ENCODE measurements around the gene DLG5. TPM values are rescaled to one million over a fixed set of nuclear protein-coding genes. Genes with fewer than 3 reads are reported as not detected.

DLG5 gene
- total and polyA plus RNA-seq, 11 donors: 5.2 to 27.1 (median 12.8) TPM

DNA sequence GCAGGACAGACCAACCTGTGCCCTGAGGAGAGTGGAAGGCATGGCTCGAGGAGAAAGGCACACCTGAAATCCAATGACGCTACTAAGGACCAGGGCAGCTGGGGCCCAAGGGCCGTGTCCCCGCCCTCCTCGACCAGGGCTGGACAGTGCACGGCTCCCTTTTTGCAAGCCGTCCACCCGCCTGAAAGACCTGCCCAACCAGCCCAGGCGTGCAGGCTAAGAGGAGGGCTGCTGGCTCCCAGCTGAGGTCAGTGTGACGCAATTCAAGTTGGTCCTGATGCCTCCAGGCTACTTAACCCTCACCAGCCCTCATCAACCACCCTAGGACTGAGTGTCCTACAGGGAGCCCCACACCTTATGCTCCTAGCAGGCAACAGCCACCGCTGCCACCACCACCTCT, 69.3 kb downstream of the DLG5 start:
- peaks cover 0 to 4% (median 0%) of the 10 kb centered on the region in 12 donors for H3K4me1 ChIP-seq
- no peak overlapping the region for H3K4me3 ChIP-seq
- H3K27ac ChIP-seq: no peak overlapping the region
- ATAC-seq (peak in 2 of 4 donors; percentile 7 to 26), DNase-seq (no peak)
- peaks cover 0 to 30% (median 22%) of the 10 kb centered on the region in 9 donors for H3K36me3 ChIP-seq
- intact Hi-C loops (cut with DNase I): no loop called here
- no peaks in the 10 kb centered on the region for H3K9me3 ChIP-seq
- 81 to 96% (median 89%) methylated on average over 6 to 11 of the region's 11 CpGs for WGBS, 4 donors
- H3K27me3 ChIP-seq: no peaks in the 10 kb centered on the region
- TF ChIP-seq, protein P1, sequence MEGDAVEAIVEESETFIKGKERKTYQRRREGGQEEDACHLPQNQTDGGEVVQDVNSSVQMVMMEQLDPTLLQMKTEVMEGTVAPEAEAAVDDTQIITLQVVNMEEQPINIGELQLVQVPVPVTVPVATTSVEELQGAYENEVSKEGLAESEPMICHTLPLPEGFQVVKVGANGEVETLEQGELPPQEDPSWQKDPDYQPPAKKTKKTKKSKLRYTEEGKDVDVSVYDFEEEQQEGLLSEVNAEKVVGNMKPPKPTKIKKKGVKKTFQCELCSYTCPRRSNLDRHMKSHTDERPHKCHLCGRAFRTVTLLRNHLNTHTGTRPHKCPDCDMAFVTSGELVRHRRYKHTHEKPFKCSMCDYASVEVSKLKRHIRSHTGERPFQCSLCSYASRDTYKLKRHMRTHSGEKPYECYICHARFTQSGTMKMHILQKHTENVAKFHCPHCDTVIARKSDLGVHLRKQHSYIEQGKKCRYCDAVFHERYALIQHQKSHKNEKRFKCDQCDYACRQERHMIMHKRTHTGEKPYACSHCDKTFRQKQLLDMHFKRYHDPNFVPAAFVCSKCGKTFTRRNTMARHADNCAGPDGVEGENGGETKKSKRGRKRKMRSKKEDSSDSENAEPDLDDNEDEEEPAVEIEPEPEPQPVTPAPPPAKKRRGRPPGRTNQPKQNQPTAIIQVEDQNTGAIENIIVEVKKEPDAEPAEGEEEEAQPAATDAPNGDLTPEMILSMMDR (IDR thresholded peaks at IDR 0.05): no peak
- TF ChIP-seq POLR2A (IDR thresholded peaks at IDR 0.05): no peak

DNA sequence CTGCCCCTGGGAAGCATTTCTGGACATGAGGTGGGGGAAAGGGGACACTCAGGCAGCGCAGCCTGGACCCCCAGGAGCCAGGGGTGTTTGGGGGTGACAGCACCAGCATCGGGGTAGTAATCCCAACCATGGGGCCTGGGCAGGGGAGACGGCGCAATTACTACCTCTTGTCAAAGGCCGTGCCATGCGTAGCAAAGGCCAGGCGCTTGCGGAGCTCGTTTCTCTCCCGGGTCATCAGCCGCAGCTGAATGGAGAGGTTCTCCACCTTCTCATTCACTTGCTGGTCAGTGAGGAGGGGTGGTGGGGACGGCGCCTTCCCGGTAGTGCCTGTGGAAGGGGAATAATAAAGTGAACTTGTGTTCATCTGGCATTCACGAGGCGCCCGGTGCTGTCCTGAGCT, 70.0 kb downstream of the DLG5 start:
- intact Hi-C loops (cut with DNase I): no loop called here
- no peak overlapping the region for H3K4me3 ChIP-seq
- H3K27me3 ChIP-seq: no peaks in the 10 kb centered on the region
- H3K36me3 ChIP-seq: peaks cover 0 to 37% (median 28%) of the 10 kb centered on the region in 9 donors
- no peak overlapping the region for H3K27ac ChIP-seq
- TF ChIP-seq POLR2A (IDR thresholded peaks at IDR 0.05): no peak
- TF ChIP-seq, protein P1 (IDR thresholded peaks at IDR 0.05): no peak
- H3K9me3 ChIP-seq: no peaks in the 10 kb centered on the region
- H3K4me1 ChIP-seq: no peaks in the 10 kb centered on the region
- WGBS, 4 donors: 93 to 96% (median 95%) methylated on average over 17 of the region's 17 CpGs
- no peak for ATAC-seq
- DNase-seq: no peak

DNA sequence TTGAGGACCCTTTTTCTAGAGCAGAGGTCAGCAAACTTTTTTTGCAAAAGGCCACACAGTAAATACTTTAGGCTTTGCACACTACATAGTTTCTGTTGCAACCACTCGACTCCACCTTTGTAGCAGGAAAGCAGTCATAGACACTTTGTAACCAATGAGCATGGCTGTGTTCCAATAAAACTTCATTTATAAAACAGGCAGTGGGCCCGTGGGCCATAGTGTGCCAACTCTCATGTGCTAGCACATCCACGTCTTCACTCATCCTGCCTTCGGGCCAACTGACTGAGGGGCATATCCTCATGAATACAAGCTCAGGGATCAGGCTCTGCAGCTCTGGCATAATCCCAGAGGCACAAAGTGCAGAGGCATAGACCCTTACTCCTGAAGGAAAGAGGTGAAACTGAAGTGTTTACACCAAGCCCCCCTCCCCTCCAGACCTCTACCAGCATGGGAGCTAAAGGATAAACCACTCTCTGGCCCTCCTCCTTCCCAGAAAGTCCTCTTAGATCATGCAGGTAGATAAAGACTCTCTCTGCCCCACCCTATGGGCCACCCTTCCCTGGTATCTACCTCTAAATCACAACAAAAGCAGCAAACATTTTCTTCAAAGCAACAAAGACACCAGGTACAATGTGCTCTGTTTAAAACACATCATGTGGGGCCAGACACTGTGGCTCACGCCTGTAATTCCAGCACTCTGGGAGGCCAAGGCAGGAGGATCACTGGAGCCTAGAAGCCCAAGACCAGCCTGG, 71.0 kb downstream of the DLG5 start:
- 71 to 87% (median 79%) methylated on average over 5 of the region's 5 CpGs for WGBS, 4 donors
- H3K9me3 ChIP-seq: no peaks in the 10 kb centered on the region
- intact Hi-C loops (cut with DNase I): no loop called here
- DNase-seq (no peak), ATAC-seq (no peak)
- H3K27me3 ChIP-seq: no peaks in the 10 kb centered on the region
- H3K36me3 ChIP-seq: peaks cover 0 to 47% (median 30%) of the 10 kb centered on the region in 9 donors
- H3K27ac ChIP-seq: no peak overlapping the region
- no peak overlapping the region for H3K4me3 ChIP-seq
- TF ChIP-seq, protein P1 (IDR thresholded peaks at IDR 0.05): no peak
- TF ChIP-seq POLR2A (IDR thresholded peaks at IDR 0.05): no peak
- H3K4me1 ChIP-seq: no peaks in the 10 kb centered on the region

DNA sequence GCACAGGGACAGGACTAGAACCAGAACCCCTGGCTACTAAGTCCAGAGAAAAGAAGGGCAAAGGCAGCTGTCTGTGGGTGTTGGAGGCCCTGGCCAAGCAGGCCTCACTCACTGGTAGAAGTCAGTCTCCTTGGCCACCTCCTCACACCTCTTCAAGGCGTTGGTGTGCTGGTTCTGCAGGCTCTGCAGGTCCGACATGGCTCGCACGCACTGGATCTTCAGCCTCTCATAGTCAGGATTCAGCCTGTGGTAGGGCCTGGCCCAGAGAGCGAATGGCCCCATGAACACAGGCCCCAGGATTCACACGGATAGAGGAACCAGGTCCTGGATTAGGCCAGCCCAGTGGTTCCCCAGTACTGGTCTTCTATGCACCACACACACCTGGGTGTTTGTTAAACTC, 72.4 kb downstream of the DLG5 start:
- intact Hi-C loops (cut with DNase I): no loop called here
- Histone ChIP-seq H3K9me3 (no peaks in the 10 kb centered on the region), H3K27me3 (no peaks in the 10 kb centered on the region), H3K27ac (no peak overlapping the region), H3K4me3 (no peak overlapping the region), H3K36me3 (peaks cover 0 to 48% (median 30%) of the 10 kb centered on the region in 9 donors), H3K4me1 (no peaks in the 10 kb centered on the region)
- no peak for ATAC-seq
- no peak for TF ChIP-seq POLR2A (IDR thresholded peaks at IDR 0.05)
- TF ChIP-seq, protein P1 (IDR thresholded peaks at IDR 0.05): no peak
- WGBS, 4 donors: 88 to 97% (median 96%) methylated on average over 5 to 6 of the region's 6 CpGs
- no peak for DNase-seq

Measured in heart left ventricle (tissue), 16 donors.